ENCODE measurements around the gene EPHX1.

GRCh38 chr1:225768662-225769426 lies 41.1 kb upstream of the EPHX1 start:
- TF ChIP-seq EZH2 (IDR thresholded peaks at IDR 0.05; ENCODE audit: insufficient read depth, poor library complexity, severe bottlenecking) (no peak), EZH2phosphoT487 (IDR thresholded peaks at IDR 0.05; ENCODE audit: insufficient read depth, low read depth) (no peak)
